Left renal cortex interstitium (tissue), 4 donors: ENCODE results near the gene GALNT1. TPM values are rescaled to one million over a fixed set of nuclear protein-coding genes. Genes with fewer than 3 reads are reported as not detected.
"Not testable (repeated sequence)": the region's sequence is repeated elsewhere in the genome, so short reads cannot be mapped to it uniquely, and the experiment has no call there.

ENCODE experiments used
- DNase-seq, 4 donors: peaks; one replicate each; pipeline ENCODE4 v3.0.0-alpha.2; 2013; ENCODE audit warnings: low read depth in 4 of 4, low spot score in 2 of 4, missing footprints in 1 of 4
- polyA plus RNA-seq, 4 donors: library from polyadenylated mRNA; unstranded; fragments of 120-200 nt; gene quantifications; one replicate each; pipeline ENCODE4 v1.2.1, GENCODE V29; 2013; ENCODE audit not compliant: insufficient read length in 4 of 4

Gene GALNT1
- 10 to 100 TPM; 53.8 to 76.8 (median 65.6) TPM for polyA plus RNA-seq

- DNase-seq, result no peak
Observed at GRCh38 chr18:35581546-35581897, at the start of gene GALNT1. GALNT1 (plus strand) TSS chr18:35581740; CDS start chr18:35654663, 72,923 bp downstream.

- no peak for DNase-seq
Observed at GRCh38 chr18:35533916-35534405, 47.6 kb upstream of the GALNT1 start.

GRCh38 chr18:35535297-35535696, 46.2 kb upstream of the GALNT1 start:
- no peak for DNase-seq

GRCh38 chr18:35542356-35542755, 39.2 kb upstream of the GALNT1 start:
- no peak for DNase-seq

- no peak for DNase-seq
Observed at GRCh38 chr18:35547008-35547605, 34.4 kb upstream of the GALNT1 start.

GRCh38 chr18:35549564-35549963, 32.0 kb upstream of the GALNT1 start:
- DNase-seq, result no peak

GRCh38 chr18:35553300-35553699, 28.2 kb upstream of the GALNT1 start:
- DNase-seq, result no peak

GRCh38 chr18:35555538-35555937, 26.0 kb upstream of the GALNT1 start:
- not testable (repeated sequence) for DNase-seq

GRCh38 chr18:35559867-35560266, 21.7 kb upstream of the GALNT1 start:
- DNase-seq, result no peak

GRCh38 chr18:35564795-35565453, 16.6 kb upstream of the GALNT1 start:
- DNase-seq, result no peak

GRCh38 chr18:35566019-35566418, 15.5 kb upstream of the GALNT1 start:
- no peak for DNase-seq

GRCh38 chr18:35570182-35570581, 11.4 kb upstream of the GALNT1 start:
- DNase-seq, result no peak

- no peak for DNase-seq
Observed at GRCh38 chr18:35571138-35571537, 10.4 kb upstream of the GALNT1 start.

- no peak for DNase-seq
Observed at GRCh38 chr18:35572644-35573043, 8.9 kb upstream of the GALNT1 start.

- no peak for DNase-seq
Observed at GRCh38 chr18:35573531-35573930, 8.0 kb upstream of the GALNT1 start.

GRCh38 chr18:35576240-35576845, 5.2 kb upstream of the GALNT1 start:
- DNase-seq, result not testable (repeated sequence)

- no peak for DNase-seq
Observed at GRCh38 chr18:35577045-35577848, 4.3 kb upstream of the GALNT1 start.

GRCh38 chr18:35578481-35578880, 3.1 kb upstream of the GALNT1 start:
- no peak for DNase-seq

- DNase-seq, result no peak
Observed at GRCh38 chr18:35578936-35579335, 2.6 kb upstream of the GALNT1 start.

GRCh38 chr18:35580701-35581539, 620 bp upstream of the GALNT1 start:
- DNase-seq, result peak in 2 of 4 donors; percentile 44 to 54
